Measurements from ENCODE around the gene OR1A1. TPM values are rescaled to one million over a fixed set of nuclear protein-coding genes. Genes with fewer than 3 reads are reported as not detected.
"Not testable (repeated sequence)": the region's sequence is repeated elsewhere in the genome, so short reads cannot be mapped to it uniquely, and the experiment has no call there.

OR1A1 gene
- not detected for total RNA-seq

- ATAC-seq (ENCODE audit: low read depth) = no peak
- POLR2A ChIA-PET = no interaction called here
Observed at GRCh38 chr17:3207367-3207766, at the start of gene OR1A1. OR1A1 (plus strand) TSS chr17:3207667; CDS start chr17:3215621, 7,954 bp downstream.

GRCh38 chr17:3167574-3167973, 39.9 kb upstream of the OR1A1 start:
- no peak overlapping the region for H3K27ac Mint-ChIP-seq
- H3K9me3 Mint-ChIP-seq = no peaks in the 10 kb centered on the region
- H3K27me3 Mint-ChIP-seq = peaks cover 2% of the 10 kb centered on the region
- ATAC-seq (ENCODE audit: low read depth) = no peak
- POLR2A ChIA-PET = no interaction called here
- DNase-seq = no peak
- no peaks in the 10 kb centered on the region for H3K36me3 Mint-ChIP-seq
- H3K4me1 Mint-ChIP-seq = peaks cover 3% of the 10 kb centered on the region
- peak overlapping the region; percentile 9 for H3K4me3 Mint-ChIP-seq

More at GRCh38 chr17:3207367-3207766, at the start of gene OR1A1:
- Mint-ChIP-seq H3K4me1 (no peaks in the 10 kb centered on the region), H3K27me3 (peaks cover 6% of the 10 kb centered on the region), H3K9me3 (peaks cover 2% of the 10 kb centered on the region), H3K27ac (no peak within 1 kb of the TSS), H3K36me3 (no peaks in the 10 kb centered on the region), H3K4me3 (no peak within 1 kb of the TSS)
- no peak for DNase-seq

GRCh38 chr17:3189961-3190360, 17.5 kb upstream of the OR1A1 start:
- ATAC-seq (ENCODE audit: low read depth) (no peak), DNase-seq (no peak)
- no peak overlapping the region for H3K27ac Mint-ChIP-seq
- no peaks in the 10 kb centered on the region for H3K36me3 Mint-ChIP-seq
- H3K9me3 Mint-ChIP-seq = no peaks in the 10 kb centered on the region
- POLR2A ChIA-PET = no interaction called here
- H3K4me3 Mint-ChIP-seq = no peak overlapping the region
- H3K27me3 Mint-ChIP-seq = peaks cover under 1% of the 10 kb centered on the region
- no peaks in the 10 kb centered on the region for H3K4me1 Mint-ChIP-seq

GRCh38 chr17:3197219-3197618, 10.2 kb upstream of the OR1A1 start, which contains the start of gene OR1A2:
OR1A2 (plus strand) TSS chr17:3197519; CDS start chr17:3197519, 0 bp downstream.
- Mint-ChIP-seq H3K9me3 (no peaks in the 10 kb centered on the region), H3K27me3 (peaks cover 2% of the 10 kb centered on the region), H3K36me3 (no peaks in the 10 kb centered on the region), H3K4me1 (no peaks in the 10 kb centered on the region), H3K4me3 (no peak within 1 kb of the TSS), H3K27ac (no peak within 1 kb of the TSS)
- no peak for ATAC-seq (ENCODE audit: low read depth)
- POLR2A ChIA-PET = no interaction called here
- DNase-seq = no peak

- H3K4me1 Mint-ChIP-seq = no peaks in the 10 kb centered on the region
- ATAC-seq (ENCODE audit: low read depth) = no peak
- H3K9me3 Mint-ChIP-seq = peaks cover 2% of the 10 kb centered on the region
- H3K36me3 Mint-ChIP-seq = no peaks in the 10 kb centered on the region
- DNase-seq = no peak
- H3K27ac Mint-ChIP-seq = no peak overlapping the region
- no peak overlapping the region for H3K4me3 Mint-ChIP-seq
- POLR2A ChIA-PET = no interaction called here
- peaks cover 6% of the 10 kb centered on the region for H3K27me3 Mint-ChIP-seq
Observed at GRCh38 chr17:3208484-3208883, 1.0 kb downstream of the OR1A1 start.

- no peaks in the 10 kb centered on the region for H3K9me3 Mint-ChIP-seq
- peaks cover 2% of the 10 kb centered on the region for H3K27me3 Mint-ChIP-seq
- no peaks in the 10 kb centered on the region for H3K36me3 Mint-ChIP-seq
- POLR2A ChIA-PET = no interaction called here
- ATAC-seq (ENCODE audit: low read depth) = no peak
- no peak for DNase-seq
- H3K4me1 Mint-ChIP-seq = no peaks in the 10 kb centered on the region
- H3K27ac Mint-ChIP-seq = no peak overlapping the region
- no peak overlapping the region for H3K4me3 Mint-ChIP-seq
Observed at GRCh38 chr17:3213001-3213400, 5.5 kb downstream of the OR1A1 start.

- no peak overlapping the region for H3K4me3 Mint-ChIP-seq
- H3K36me3 Mint-ChIP-seq = no peaks in the 10 kb centered on the region
- DNase-seq (no peak), ATAC-seq (ENCODE audit: low read depth) (no peak)
- H3K27me3 Mint-ChIP-seq = peaks cover 2% of the 10 kb centered on the region
- POLR2A ChIA-PET = no interaction called here
- H3K27ac Mint-ChIP-seq = no peak overlapping the region
- no peaks in the 10 kb centered on the region for H3K9me3 Mint-ChIP-seq
- H3K4me1 Mint-ChIP-seq = no peaks in the 10 kb centered on the region
Observed at GRCh38 chr17:3213587-3213986, 6.1 kb downstream of the OR1A1 start.

- ATAC-seq (ENCODE audit: low read depth); H3K27me3 Mint-ChIP-seq; H3K4me3 Mint-ChIP-seq; H3K4me1 Mint-ChIP-seq; DNase-seq; H3K27ac Mint-ChIP-seq; POLR2A ChIA-PET; H3K36me3 Mint-ChIP-seq: not testable (repeated sequence)
- peaks cover 10% of the 10 kb centered on the region for H3K9me3 Mint-ChIP-seq
Observed at GRCh38 chr17:3219978-3220377, 12.5 kb downstream of the OR1A1 start.

- no peaks in the 10 kb centered on the region for H3K36me3 Mint-ChIP-seq
- peaks cover 10% of the 10 kb centered on the region for H3K9me3 Mint-ChIP-seq
- POLR2A ChIA-PET = no interaction called here
- peaks cover 9% of the 10 kb centered on the region for H3K27me3 Mint-ChIP-seq
- ATAC-seq (ENCODE audit: low read depth) (no peak), DNase-seq (no peak)
- H3K27ac Mint-ChIP-seq = no peak overlapping the region
- H3K4me3 Mint-ChIP-seq = peak overlapping the region; percentile 64
- H3K4me1 Mint-ChIP-seq = peaks cover 10% of the 10 kb centered on the region
Observed at GRCh38 chr17:3221850-3222249, 14.4 kb downstream of the OR1A1 start.

GRCh38 chr17:3222505-3222904, 15.0 kb downstream of the OR1A1 start:
- Mint-ChIP-seq H3K27me3 (peaks cover 9% of the 10 kb centered on the region), H3K36me3 (no peaks in the 10 kb centered on the region), H3K4me1 (peaks cover 10% of the 10 kb centered on the region), H3K27ac (peak overlapping the region; percentile 67), H3K9me3 (peaks cover 10% of the 10 kb centered on the region), H3K4me3 (peak overlapping the region; percentile 64)
- DNase-seq (no peak), ATAC-seq (ENCODE audit: low read depth) (no peak)
- POLR2A ChIA-PET = no interaction called here

GRCh38 chr17:3224721-3225352, 17.4 kb downstream of the OR1A1 start:
- DNase-seq; H3K27me3 Mint-ChIP-seq; H3K36me3 Mint-ChIP-seq; ATAC-seq (ENCODE audit: low read depth); H3K4me3 Mint-ChIP-seq; H3K4me1 Mint-ChIP-seq; H3K27ac Mint-ChIP-seq; H3K9me3 Mint-ChIP-seq; POLR2A ChIA-PET: not testable (repeated sequence)

GRCh38 chr17:3232300-3232699, 24.8 kb downstream of the OR1A1 start:
- H3K36me3 Mint-ChIP-seq; H3K4me3 Mint-ChIP-seq; DNase-seq; H3K27me3 Mint-ChIP-seq; ATAC-seq (ENCODE audit: low read depth); H3K9me3 Mint-ChIP-seq; POLR2A ChIA-PET; H3K4me1 Mint-ChIP-seq; H3K27ac Mint-ChIP-seq: not testable (repeated sequence)

GRCh38 chr17:3238685-3239084, 31.2 kb downstream of the OR1A1 start:
- H3K36me3 Mint-ChIP-seq; ATAC-seq (ENCODE audit: low read depth); POLR2A ChIA-PET; H3K9me3 Mint-ChIP-seq; H3K27me3 Mint-ChIP-seq; H3K27ac Mint-ChIP-seq; H3K4me3 Mint-ChIP-seq; DNase-seq; H3K4me1 Mint-ChIP-seq: not testable (repeated sequence)

- H3K4me1 Mint-ChIP-seq; H3K36me3 Mint-ChIP-seq; ATAC-seq (ENCODE audit: low read depth); POLR2A ChIA-PET; DNase-seq; H3K4me3 Mint-ChIP-seq; H3K9me3 Mint-ChIP-seq; H3K27me3 Mint-ChIP-seq; H3K27ac Mint-ChIP-seq: not testable (repeated sequence)
Observed at GRCh38 chr17:3241044-3241443, 33.6 kb downstream of the OR1A1 start.

GRCh38 chr17:3244841-3245240, 37.4 kb downstream of the OR1A1 start:
- H3K4me3 Mint-ChIP-seq = not testable (repeated sequence)

More at GRCh38 chr17:3244841-3245240, 37.4 kb downstream of the OR1A1 start:
- H3K27ac Mint-ChIP-seq; POLR2A ChIA-PET; H3K27me3 Mint-ChIP-seq; H3K36me3 Mint-ChIP-seq; H3K4me1 Mint-ChIP-seq; ATAC-seq (ENCODE audit: low read depth); DNase-seq; H3K9me3 Mint-ChIP-seq: not testable (repeated sequence)
